ENCODE data around the gene ZNF197. TPM values are rescaled to one million over a fixed set of nuclear protein-coding genes. Genes with fewer than 3 reads are reported as not detected.
A peak's percentile ranks its signal among the peaks of the same experiment; 100 is the strongest.

The ZNF197 gene
- total RNA-seq, 2 experiments from 2014 or later = 3.2 to 3.5 TPM

- DNase-seq = no peak
- Histone ChIP-seq H3K4me1 (ENCODE audit: insufficient read depth, low read length) (peaks cover 12% of the 10 kb centered on the region), H3K36me3 (ENCODE audit: insufficient read depth, low read length) (no peaks in the 10 kb centered on the region), H3K27ac (ENCODE audit: low read depth in 1 of 2, low read length in 2 of 2) (no peak overlapping the region), H3K9me3 (ENCODE audit: control insufficient read depth in 1 of 2, insufficient read depth in 1 of 2, low read length in 2 of 2) (peaks cover 20 to 31% of the 10 kb centered on the region in 2 experiments), H3K4me3 (ENCODE audit: low read length) (no peak overlapping the region), H3K27me3 (ENCODE audit: control insufficient read depth in 1 of 2, insufficient read depth in 2 of 2, low read length in 2 of 2) (no peaks in the 10 kb centered on the region)
- Mint-ChIP-seq H3K36me3 (ENCODE audit: low read depth) (peaks cover 65% of the 10 kb centered on the region), H3K27ac (no peak overlapping the region), H3K4me3 (no peak overlapping the region), H3K4me1 (ENCODE audit: low read depth) (peaks cover 13% of the 10 kb centered on the region), H3K9me3 (peaks cover 10% of the 10 kb centered on the region), H3K27me3 (peaks cover 5% of the 10 kb centered on the region)
- ChIA-PET POLR2A (no interaction called here), CTCF (no interaction called here)
- no peak for ATAC-seq (ENCODE audit: poor library complexity)
- no peak for TF ChIP-seq CTCF (IDR thresholded peaks at IDR 0.05)
- intact Hi-C loops (cut with DNase I, micrococcal nuclease) = no loop called here
Measured at GRCh38 chr3:44680921-44681455, 56.2 kb downstream of the ZNF197 start.

GRCh38 chr3:44682182-44682896 is 57.5 kb downstream of the ZNF197 start:
- ChIA-PET POLR2A (no interaction called here), CTCF (no interaction called here)
- peaks cover 15% of the 10 kb centered on the region for H3K9me3 Mint-ChIP-seq
- peaks cover 68% of the 10 kb centered on the region for H3K36me3 Mint-ChIP-seq (ENCODE audit: low read depth)
- no peak overlapping the region for H3K27ac ChIP-seq (ENCODE audit: low read depth in 1 of 2, low read length in 2 of 2)
- no peak overlapping the region for H3K4me3 ChIP-seq (ENCODE audit: low read length)
- ATAC-seq (ENCODE audit: poor library complexity) (no peak), DNase-seq (no peak)
- H3K27ac Mint-ChIP-seq = no peak overlapping the region
- no peaks in the 10 kb centered on the region for H3K36me3 ChIP-seq (ENCODE audit: insufficient read depth, low read length)
- peaks cover 13% of the 10 kb centered on the region for H3K4me1 ChIP-seq (ENCODE audit: insufficient read depth, low read length)
- H3K4me3 Mint-ChIP-seq = no peak overlapping the region
- peaks cover 15% of the 10 kb centered on the region for H3K27me3 Mint-ChIP-seq
- peaks cover 13 to 40% of the 10 kb centered on the region in 2 experiments for H3K9me3 ChIP-seq (ENCODE audit: control insufficient read depth in 1 of 2, insufficient read depth in 1 of 2, low read length in 2 of 2)
- H3K27me3 ChIP-seq (ENCODE audit: control insufficient read depth in 1 of 2, insufficient read depth in 2 of 2, low read length in 2 of 2) = no peaks in the 10 kb centered on the region
- peaks cover 13% of the 10 kb centered on the region for H3K4me1 Mint-ChIP-seq (ENCODE audit: low read depth)
- no peak for TF ChIP-seq CTCF (IDR thresholded peaks at IDR 0.05)
- intact Hi-C loops (cut with DNase I, micrococcal nuclease) = no loop called here

- peak in 12 of 14 experiments; percentile 13 to 74 (median 43) for DNase-seq
- Mint-ChIP-seq H3K36me3 (ENCODE audit: low read depth) (peaks cover 68% of the 10 kb centered on the region), H3K4me3 (peak overlapping the region; percentile 83), H3K27ac (no peak overlapping the region), H3K9me3 (peaks cover 21% of the 10 kb centered on the region), H3K27me3 (peaks cover 36% of the 10 kb centered on the region), H3K4me1 (ENCODE audit: low read depth) (peaks cover 13% of the 10 kb centered on the region)
- no peak overlapping the region for H3K27ac ChIP-seq (ENCODE audit: low read depth in 1 of 2, low read length in 2 of 2)
- intact Hi-C loops (cut with DNase I, micrococcal nuclease) = no loop called here
- CTCF ChIA-PET = no interaction called here
- H3K4me3 ChIP-seq (ENCODE audit: low read length) = peak overlapping the region; percentile 54
- TF ChIP-seq CTCF (IDR thresholded peaks at IDR 0.05) = no peak
- POLR2A ChIA-PET = interaction anchor here (1.0 kb wide), 1 partner anchor 76 kb away, joined by 5 read pairs; the partner anchor contains the start of genes KIAA1143 and KIF15
- no peaks in the 10 kb centered on the region for H3K36me3 ChIP-seq (ENCODE audit: insufficient read depth, low read length)
- H3K27me3 ChIP-seq (ENCODE audit: control insufficient read depth in 1 of 2, insufficient read depth in 2 of 2, low read length in 2 of 2) = peaks cover 0 to 13% of the 10 kb centered on the region in 2 experiments
- peaks cover 13% of the 10 kb centered on the region for H3K4me1 ChIP-seq (ENCODE audit: insufficient read depth, low read length)
- H3K9me3 ChIP-seq (ENCODE audit: control insufficient read depth in 1 of 2, insufficient read depth in 1 of 2, low read length in 2 of 2) = peaks cover 15 to 34% of the 10 kb centered on the region in 2 experiments
- peak; percentile 48 for ATAC-seq (ENCODE audit: poor library complexity)
Measured at GRCh38 chr3:44685128-44685800, 60.4 kb downstream of the ZNF197 start.

Measured in CD4-positive, alpha-beta T cell (primary cell).